HEK293 (cell line): ENCODE results near the gene ZNF841.

Experiments used
- PRDM1 ChIP-seq: fragments of 450-650 bp; formaldehyde crosslinking; IDR thresholded peaks from 2 replicates; pipeline ENCODE4; 2016; ENCODE audit warnings: missing biosample characterization, missing genetic modification characterization
- PRDM10 ChIP-seq: fragments of 450-650 bp; formaldehyde crosslinking; IDR thresholded peaks from 2 replicates; pipeline ENCODE4 v1.5.1; 2016; ENCODE audit warnings: missing biosample characterization, missing genetic modification characterization
- SALL2 ChIP-seq: fragments of 450-650 bp; formaldehyde crosslinking; IDR thresholded peaks from 2 replicates; pipeline ENCODE4 v1.5.0; 2017; ENCODE audit warnings: missing biosample characterization, mild to moderate bottlenecking, missing genetic modification characterization, borderline replicate concordance
- SP7 ChIP-seq: fragments of 450-650 bp; formaldehyde crosslinking; IDR thresholded peaks from 2 replicates; pipeline ENCODE4 v1.5.1; 2016; ENCODE audit warnings: missing biosample characterization, missing genetic modification characterization
- TSHZ1 ChIP-seq: fragments of 450-650 bp; formaldehyde crosslinking; IDR thresholded peaks from 2 replicates; pipeline ENCODE4 v1.5.1; 2016; ENCODE audit warnings: missing biosample characterization, missing genetic modification characterization, borderline replicate concordance
- WT1 ChIP-seq: fragments of 450-650 bp; formaldehyde crosslinking; IDR thresholded peaks from 2 replicates; pipeline ENCODE4 v1.5.1; 2016; ENCODE audit warnings: missing biosample characterization, missing genetic modification characterization
- ZBTB20 ChIP-seq: fragments of 450-650 bp; formaldehyde crosslinking; IDR thresholded peaks from 2 replicates; pipeline ENCODE4 v1.5.1; 2016; ENCODE audit warnings: missing biosample characterization, missing genetic modification characterization
- ZNF121 ChIP-seq: fragments of 450-650 bp; formaldehyde crosslinking; IDR thresholded peaks from 2 replicates; pipeline ENCODE4 v1.5.1; 2016; ENCODE audit warnings: missing biosample characterization, missing genetic modification characterization
- ZNF133 ChIP-seq: fragments of 450-650 bp; formaldehyde crosslinking; IDR thresholded peaks from 2 replicates; pipeline ENCODE4 v1.5.1; 2016; ENCODE audit warnings: missing biosample characterization, missing genetic modification characterization
- ZNF138 ChIP-seq: fragments of 450-650 bp; formaldehyde crosslinking; IDR thresholded peaks from 2 replicates; pipeline ENCODE4 v1.5.1; 2016; ENCODE audit warnings: missing biosample characterization, missing genetic modification characterization, borderline replicate concordance
- ZNF155 ChIP-seq: fragments of 450-650 bp; formaldehyde crosslinking; IDR thresholded peaks from 2 replicates; pipeline ENCODE4 v1.5.1; 2016; ENCODE audit warnings: missing biosample characterization, missing genetic modification characterization
- ZNF157 ChIP-seq: fragments of 450-650 bp; formaldehyde crosslinking; IDR thresholded peaks from 2 replicates; pipeline ENCODE4 v1.5.1; 2016; ENCODE audit warnings: missing biosample characterization, missing genetic modification characterization
- ZNF214 ChIP-seq: fragments of 450-650 bp; formaldehyde crosslinking; IDR thresholded peaks from 2 replicates; pipeline ENCODE4 v1.5.1; 2017; ENCODE audit warnings: missing biosample characterization, mild to moderate bottlenecking, missing genetic modification characterization, borderline replicate concordance
- ZNF302 ChIP-seq: fragments of 450-650 bp; formaldehyde crosslinking; IDR thresholded peaks from 2 replicates; pipeline ENCODE4 v1.5.1; 2016; ENCODE audit warnings: missing biosample characterization, missing genetic modification characterization, low read depth
- ZNF341 ChIP-seq: fragments of 450-650 bp; formaldehyde crosslinking; IDR thresholded peaks from 2 replicates; pipeline ENCODE4; 2016; ENCODE audit warnings: low read depth, missing biosample characterization, missing genetic modification characterization
- ZNF473 ChIP-seq: fragments of 450-650 bp; formaldehyde crosslinking; IDR thresholded peaks from 2 replicates; pipeline ENCODE4 v1.5.1; 2017; ENCODE audit warnings: missing biosample characterization, missing genetic modification characterization
- ZNF48 ChIP-seq: fragments of 450-650 bp; formaldehyde crosslinking; IDR thresholded peaks from 2 replicates; pipeline ENCODE4 v1.5.1; 2016; ENCODE audit warnings: missing biosample characterization, missing genetic modification characterization
- ZNF530 ChIP-seq: fragments of 450-650 bp; formaldehyde crosslinking; IDR thresholded peaks from 2 replicates; pipeline ENCODE4 v1.5.1; 2016; ENCODE audit warnings: low read depth, missing biosample characterization, missing genetic modification characterization
- ZNF549 ChIP-seq: fragments of 450-650 bp; IDR thresholded peaks from 2 replicates; pipeline ENCODE4 v1.5.1; 2018; ENCODE audit warnings: missing biosample characterization, missing genetic modification characterization, mild to moderate bottlenecking, inconsistent platforms, moderate library complexity
- ZNF623 ChIP-seq: fragments of 450-650 bp; formaldehyde crosslinking; IDR thresholded peaks from 2 replicates; pipeline ENCODE4 v1.5.1; 2016; ENCODE audit warnings: missing biosample characterization, missing genetic modification characterization
- ZNF670 ChIP-seq: fragments of 450-650 bp; formaldehyde crosslinking; IDR thresholded peaks from 2 replicates; pipeline ENCODE4 v1.5.1; 2016; ENCODE audit warnings: missing biosample characterization, missing genetic modification characterization, low read depth
- ZNF777 ChIP-seq: fragments of 450-650 bp; formaldehyde crosslinking; IDR thresholded peaks from 2 replicates; pipeline ENCODE4 v1.5.1; 2017; ENCODE audit warnings: missing biosample characterization, missing genetic modification characterization, borderline replicate concordance
- ZNF843 ChIP-seq: fragments of 450-650 bp; formaldehyde crosslinking; IDR thresholded peaks from 2 replicates; pipeline ENCODE4 v1.5.1; 2016; ENCODE audit warnings: missing biosample characterization, missing genetic modification characterization
- ZSCAN23 ChIP-seq: fragments of 450-650 bp; formaldehyde crosslinking; IDR thresholded peaks from 2 replicates; pipeline ENCODE4 v1.5.1; 2016; ENCODE audit warnings: missing biosample characterization, missing genetic modification characterization
- TF ChIP-seq, protein P1 (sequence below): fragments of 450-650 bp; formaldehyde crosslinking; IDR thresholded peaks from 2 replicates; pipeline ENCODE4 v1.5.1; 2016; ENCODE audit warnings: missing biosample characterization, missing genetic modification characterization
- TF ChIP-seq, protein P2 (sequence below): fragments of 450-650 bp; formaldehyde crosslinking; IDR thresholded peaks from 2 replicates; pipeline ENCODE4 v1.5.1; 2017; ENCODE audit warnings: missing biosample characterization, missing genetic modification characterization
- TF ChIP-seq, protein P3 (sequence below): fragments of 450-650 bp; formaldehyde crosslinking; IDR thresholded peaks from 2 replicates; pipeline ENCODE4 v1.5.1; 2016; ENCODE audit warnings: missing biosample characterization, missing genetic modification characterization

The ZNF841 gene

GRCh38 chr19:52138278-52138982 lies 42.9 kb upstream of the ZNF841 start (continued):
- TF ChIP-seq ZNF777 (0 out of 2 replicates have a peak, but pooled peaks have one; percentile 11), ZNF133 (tag by site-specific recombination) (no peak), ZNF214 (tag by site-specific recombination) (no peak), ZSCAN23 (tag by site-specific recombination) (no peak), TSHZ1 (tag by site-specific recombination) (no peak), SP7 (no peak), ZNF623 (tag by site-specific recombination) (peak; percentile 25; the same call in 1 of the 2 replicates), SALL2 (no peak), PRDM10 (tag by site-specific recombination) (peak; percentile 67), ZNF473 (tag by site-specific recombination) (no peak), ZNF138 (tag by site-specific recombination) (no peak), WT1 (tag by site-specific recombination) (no peak), ZNF549 (tag by site-specific recombination) (no peak), ZBTB20 (peak; percentile 55; the same call in 1 of the 2 replicates), ZNF843 (tag by site-specific recombination) (no peak), ZNF302 (tag by site-specific recombination) (no peak), ZNF157 (tag by site-specific recombination) (no peak; the same call in 1 of the 2 replicates), ZNF670 (no peak), ZNF48 (tag by site-specific recombination) (no peak), ZNF530 (0 out of 2 replicates have a peak, but pooled peaks have one; percentile 6), ZNF155 (tag by site-specific recombination) (0 out of 2 replicates have a peak, but pooled peaks have one; percentile 10), ZNF341 (tag by site-specific recombination) (peak; percentile 96), PRDM1 (peak; percentile 98), ZNF121 (tag by site-specific recombination) (no peak)
- TF ChIP-seq, protein P1, sequence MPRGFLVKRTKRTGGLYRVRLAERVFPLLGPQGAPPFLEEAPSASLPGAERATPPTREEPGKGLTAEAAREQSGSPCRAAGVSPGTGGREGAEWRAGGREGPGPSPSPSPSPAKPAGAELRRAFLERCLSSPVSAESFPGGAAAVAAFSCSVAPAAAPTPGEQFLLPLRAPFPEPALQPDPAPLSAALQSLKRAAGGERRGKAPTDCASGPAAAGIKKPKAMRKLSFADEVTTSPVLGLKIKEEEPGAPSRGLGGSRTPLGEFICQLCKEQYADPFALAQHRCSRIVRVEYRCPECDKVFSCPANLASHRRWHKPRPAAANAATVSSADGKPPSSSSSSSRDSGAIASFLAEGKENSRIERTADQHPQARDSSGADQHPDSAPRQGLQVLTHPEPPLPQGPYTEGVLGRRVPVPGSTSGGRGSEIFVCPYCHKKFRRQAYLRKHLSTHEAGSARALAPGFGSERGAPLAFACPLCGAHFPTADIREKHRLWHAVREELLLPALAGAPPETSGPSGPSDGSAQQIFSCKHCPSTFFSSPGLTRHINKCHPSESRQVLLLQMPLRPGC (tag by site-specific recombination), result no peak
- TF ChIP-seq, protein P2, sequence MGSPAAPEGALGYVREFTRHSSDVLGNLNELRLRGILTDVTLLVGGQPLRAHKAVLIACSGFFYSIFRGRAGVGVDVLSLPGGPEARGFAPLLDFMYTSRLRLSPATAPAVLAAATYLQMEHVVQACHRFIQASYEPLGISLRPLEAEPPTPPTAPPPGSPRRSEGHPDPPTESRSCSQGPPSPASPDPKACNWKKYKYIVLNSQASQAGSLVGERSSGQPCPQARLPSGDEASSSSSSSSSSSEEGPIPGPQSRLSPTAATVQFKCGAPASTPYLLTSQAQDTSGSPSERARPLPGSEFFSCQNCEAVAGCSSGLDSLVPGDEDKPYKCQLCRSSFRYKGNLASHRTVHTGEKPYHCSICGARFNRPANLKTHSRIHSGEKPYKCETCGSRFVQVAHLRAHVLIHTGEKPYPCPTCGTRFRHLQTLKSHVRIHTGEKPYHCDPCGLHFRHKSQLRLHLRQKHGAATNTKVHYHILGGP (tag by site-specific recombination), result no peak
- TF ChIP-seq, protein P3, sequence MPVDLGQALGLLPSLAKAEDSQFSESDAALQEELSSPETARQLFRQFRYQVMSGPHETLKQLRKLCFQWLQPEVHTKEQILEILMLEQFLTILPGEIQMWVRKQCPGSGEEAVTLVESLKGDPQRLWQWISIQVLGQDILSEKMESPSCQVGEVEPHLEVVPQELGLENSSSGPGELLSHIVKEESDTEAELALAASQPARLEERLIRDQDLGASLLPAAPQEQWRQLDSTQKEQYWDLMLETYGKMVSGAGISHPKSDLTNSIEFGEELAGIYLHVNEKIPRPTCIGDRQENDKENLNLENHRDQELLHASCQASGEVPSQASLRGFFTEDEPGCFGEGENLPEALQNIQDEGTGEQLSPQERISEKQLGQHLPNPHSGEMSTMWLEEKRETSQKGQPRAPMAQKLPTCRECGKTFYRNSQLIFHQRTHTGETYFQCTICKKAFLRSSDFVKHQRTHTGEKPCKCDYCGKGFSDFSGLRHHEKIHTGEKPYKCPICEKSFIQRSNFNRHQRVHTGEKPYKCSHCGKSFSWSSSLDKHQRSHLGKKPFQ (tag by site-specific recombination), result no peak
